Measurements from ENCODE around the gene CEMIP2. TPM values are rescaled to one million over a fixed set of nuclear protein-coding genes. Genes with fewer than 3 reads are reported as not detected.

CEMIP2 gene
- total and polyA plus RNA-seq, 2 of the 13 experiments (the other 11 are each of a cell fraction or from before 2014, with no cell fraction given): 94.3 to 128 TPM

GRCh38 chr9:71656496-71656895, 111.8 kb downstream of the CEMIP2 start:
- peaks cover 21% of the 10 kb centered on the region for H3K4me1 ChIP-seq (ENCODE audit: insufficient read depth, low read length)
- no peak overlapping the region for H3K4me2 ChIP-seq (ENCODE audit: low read depth, low read length)
- H3K36me3 ChIP-seq (replicated peaks in 1 of 2; ENCODE audit: control insufficient read depth in 1 of 2, insufficient read depth in 2 of 2, low read length in 2 of 2): no peaks in the 10 kb centered on the region
- H4K20me1 ChIP-seq (ENCODE audit: insufficient read depth, low read length): no peaks in the 10 kb centered on the region
- intact Hi-C loops (cut with micrococcal nuclease; ENCODE audit: unreplicated experiment) (no loop called here), in situ Hi-C loops (cut with HindIII; ENCODE audit: extremely low pct_ligation_motif_present, low pct_unique_long_range_greater_than_20kb) (no loop called here)
- ATAC-seq (no peak), FAIRE-seq (no peak), DNase-seq (ENCODE audit: low spot score) (no peak)
- CTCF ChIA-PET (ENCODE audit: low intra/inter-chr PET ratio, low total read pairs): no interaction called here
- H3K27me3 ChIP-seq (ENCODE audit: control insufficient read depth in 1 of 2, insufficient read depth in 2 of 2, low read length in 2 of 2): no peaks in the 10 kb centered on the region
- TF ChIP-seq TBL1XR1 (IDR thresholded peaks at IDR 0.05; ENCODE audit: borderline replicate concordance, low read length, partially characterized antibody): no peak
- TF ChIP-seq ZNF646 (CRISPR knock-in tag; IDR thresholded peaks at IDR 0.05): no peak
- TF ChIP-seq FOXK1 (CRISPR knock-in tag; IDR thresholded peaks at IDR 0.05; ENCODE audit: borderline replicate concordance, low read depth): no peak
- POLR2A ChIA-PET: no interaction called here
- no peaks in the 10 kb centered on the region for H3K9me3 ChIP-seq (ENCODE audit: low read length)
- H3K9ac ChIP-seq (ENCODE audit: insufficient read depth, low read depth, low read length): no peak overlapping the region
- H3K79me2 ChIP-seq (ENCODE audit: insufficient read depth, low read length): no peaks in the 10 kb centered on the region
- no TSS peak for BruUV-seq (replicated peaks)
- no peak overlapping the region for H2AFZ ChIP-seq (ENCODE audit: low read length)
- no peak overlapping the region for H3K4me3 ChIP-seq (replicated peaks in 1 of 3; ENCODE audit: insufficient read depth in 1 of 3, low read depth in 2 of 3, low read length in 3 of 3)
- H3K27ac ChIP-seq (ENCODE audit: extremely low read length, insufficient read depth, low read length): no peak overlapping the region
- 93% methylated on average over 1 of the region's 1 CpG for WGBS (ENCODE audit: low lambda C conversion rate)
